Thyroid gland (tissue), 4 donors: Measurements from ENCODE around the gene FGGY.

Source experiments
- CTCF ChIP-seq, 6 experiments: fragments of 200-600 bp in 3 of 6; fragments of 450-650 bp in 3 of 6; sonication (generic) in 3 of 6; IDR thresholded peaks; one replicate each; pipeline ENCODE4 v1.5.1; 2016 to 2019; ENCODE audit warnings: antibody characterized with exemption in 6 of 6, mild to moderate bottlenecking in 2 of 6, inconsistent platforms in 1 of 6, moderate library complexity in 1 of 6
- POLR2A ChIP-seq, 2 donors: fragments of 450-650 bp; IDR thresholded peaks; one replicate each; pipeline ENCODE4 v1.6.1; 2017; ENCODE audit warnings: antibody characterized with exemption in 2 of 2, mild to moderate bottlenecking in 2 of 2, moderate library complexity in 1 of 2

GRCh38 chr1:59543211-59543668, 246.3 kb downstream of the FGGY start:
- no peak for TF ChIP-seq POLR2A (IDR thresholded peaks at IDR 0.05)
- TF ChIP-seq CTCF (IDR thresholded peaks at IDR 0.05): no peak
